ENCODE measurements around the gene HES7. TPM values are rescaled to one million over a fixed set of nuclear protein-coding genes. Genes with fewer than 3 reads are reported as not detected.

HES7 gene
- total and polyA plus RNA-seq, 2 donors from 2014 or later = 0.25 TPM; not detected in 1

GRCh38 chr17:8146381-8147140 is 22.7 kb upstream of the HES7 start:
- Histone ChIP-seq H3K9ac (ENCODE audit: low read length in 3 of 3) (no peak overlapping the region), H3K9me3 (ENCODE audit: control insufficient read depth in 2 of 3, insufficient read depth in 1 of 3, low read length in 3 of 3) (no peaks in the 10 kb centered on the region), H3K27me3 (ENCODE audit: control insufficient read depth, insufficient read depth, low read length) (no peaks in the 10 kb centered on the region), H3K4me3 (ENCODE audit: low read length in 3 of 3) (no peak overlapping the region), H3K36me3 (ENCODE audit: control insufficient read depth in 2 of 3, insufficient read depth in 3 of 3, low read length in 3 of 3) (peaks cover 0 to 89% (median 69%) of the 10 kb centered on the region in 3 donors), H3K4me1 (ENCODE audit: control insufficient read depth in 2 of 3, insufficient read depth in 2 of 3, low read depth in 1 of 3, low read length in 3 of 3) (peaks cover 0 to 9% (median 4%) of the 10 kb centered on the region in 3 donors), H3K27ac (ENCODE audit: low read depth in 2 of 2, low read length in 2 of 2) (no peak overlapping the region)
- intact Hi-C loops (cut with DNase I) = no loop called here
- DNase-seq (peak in 2 of 5 donors; percentile 33 to 49), FAIRE-seq (no peak)
- no peak for TF ChIP-seq CTCF (IDR thresholded peaks at IDR 0.05; ENCODE audit: borderline replicate concordance, extremely low read depth, insufficient read depth)

- peak in 1 of 5 donors; percentile 69 for DNase-seq
- intact Hi-C loops (cut with DNase I) = no loop called here
- H3K36me3 ChIP-seq (ENCODE audit: control insufficient read depth in 2 of 3, insufficient read depth in 3 of 3, low read length in 3 of 3) = peaks cover 0 to 95% (median 77%) of the 10 kb centered on the region in 3 donors
- H3K9me3 ChIP-seq (ENCODE audit: control insufficient read depth in 2 of 3, insufficient read depth in 1 of 3, low read length in 3 of 3) = no peaks in the 10 kb centered on the region
- H3K4me1 ChIP-seq (ENCODE audit: control insufficient read depth in 2 of 3, insufficient read depth in 2 of 3, low read depth in 1 of 3, low read length in 3 of 3) = peaks cover 0 to 7% (median 2%) of the 10 kb centered on the region in 3 donors
- no peak for TF ChIP-seq CTCF (IDR thresholded peaks at IDR 0.05; ENCODE audit: borderline replicate concordance, extremely low read depth, insufficient read depth)
- no peaks in the 10 kb centered on the region for H3K27me3 ChIP-seq (ENCODE audit: control insufficient read depth, insufficient read depth, low read length)
- no peak overlapping the region for H3K4me3 ChIP-seq (ENCODE audit: low read length in 3 of 3)
- no peak overlapping the region for H3K27ac ChIP-seq (ENCODE audit: low read depth in 2 of 2, low read length in 2 of 2)
- FAIRE-seq = no peak
- no peak overlapping the region for H3K9ac ChIP-seq (ENCODE audit: low read length in 3 of 3)
These were observed 21.9 kb upstream of the HES7 start for GRCh38 chr17:8145811-8146210.

- Histone ChIP-seq H3K4me3 (ENCODE audit: low read length in 3 of 3) (no peak overlapping the region), H3K36me3 (ENCODE audit: control insufficient read depth in 2 of 3, insufficient read depth in 3 of 3, low read length in 3 of 3) (peaks cover 0 to 92% (median 78%) of the 10 kb centered on the region in 3 donors), H3K9ac (ENCODE audit: low read length in 3 of 3) (no peak overlapping the region), H3K27me3 (ENCODE audit: control insufficient read depth, insufficient read depth, low read length) (no peaks in the 10 kb centered on the region), H3K27ac (ENCODE audit: low read depth in 2 of 2, low read length in 2 of 2) (no peak overlapping the region), H3K4me1 (ENCODE audit: control insufficient read depth in 2 of 3, insufficient read depth in 2 of 3, low read depth in 1 of 3, low read length in 3 of 3) (peaks cover 0 to 2% (median 0%) of the 10 kb centered on the region in 3 donors), H3K9me3 (ENCODE audit: control insufficient read depth in 2 of 3, insufficient read depth in 1 of 3, low read length in 3 of 3) (no peaks in the 10 kb centered on the region)
- TF ChIP-seq CTCF (IDR thresholded peaks at IDR 0.05; ENCODE audit: borderline replicate concordance, extremely low read depth, insufficient read depth) = no peak
- intact Hi-C loops (cut with DNase I) = no loop called here
- DNase-seq (peak in 2 of 5 donors; percentile 40 to 77), FAIRE-seq (no peak)
These were observed 20.7 kb upstream of the HES7 start for GRCh38 chr17:8144401-8145231.

Data from kidney (tissue), 14 donors.